Measurements from ENCODE around the gene CDCA8. TPM values are rescaled to one million over a fixed set of nuclear protein-coding genes. Genes with fewer than 3 reads are reported as not detected.
"Not testable (repeated sequence)": the region's sequence is repeated elsewhere in the genome, so short reads cannot be mapped to it uniquely, and the experiment has no call there.

Gene CDCA8
- total and polyA plus RNA-seq, 5 donors: 0.25 to 1.1 (median 0.53) TPM; not detected in 1

DNA sequence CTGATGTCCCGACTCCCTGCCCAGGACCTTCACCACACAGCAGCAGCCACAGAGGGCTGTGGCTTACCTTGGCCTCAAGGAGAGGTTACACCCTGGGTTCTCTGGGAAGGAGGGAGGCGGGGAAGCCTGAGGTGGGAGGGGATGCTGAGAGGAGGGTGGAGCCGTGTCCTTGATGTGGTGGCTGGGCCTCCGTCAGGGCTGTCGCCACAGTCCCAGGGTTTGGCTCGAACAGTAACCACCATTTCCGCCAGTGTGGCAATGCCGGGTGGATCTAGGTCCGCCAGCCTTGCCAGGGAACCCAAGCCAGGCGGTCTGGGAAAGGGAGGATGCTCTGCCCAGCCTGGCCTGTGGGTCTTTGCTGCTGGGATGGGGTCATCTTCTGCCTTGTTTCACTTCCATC, 18.4 kb upstream of the CDCA8 start:
- no peak for DNase-seq
- WGBS: 55% methylated on average over 10 of the region's 10 CpGs
- no peaks in the 10 kb centered on the region for H3K9me3 ChIP-seq (ENCODE audit: control insufficient read depth, low read length)
- H3K4me3 ChIP-seq (ENCODE audit: low read length): no peak overlapping the region
- no peaks in the 10 kb centered on the region for H3K27me3 ChIP-seq (ENCODE audit: control insufficient read depth, insufficient read depth)
- H3K27ac ChIP-seq (ENCODE audit: low read length): no peak overlapping the region
- H3K4me1 ChIP-seq (ENCODE audit: control insufficient read depth, insufficient read depth, low read length): no peaks in the 10 kb centered on the region
- ATAC-seq: no peak
- intact Hi-C loops (cut with DNase I): loop anchor here in 1 of 4 donors (10.0 kb wide), 1 partner anchor 59 kb away; no protein-coding TSS in a partner anchor

DNA sequence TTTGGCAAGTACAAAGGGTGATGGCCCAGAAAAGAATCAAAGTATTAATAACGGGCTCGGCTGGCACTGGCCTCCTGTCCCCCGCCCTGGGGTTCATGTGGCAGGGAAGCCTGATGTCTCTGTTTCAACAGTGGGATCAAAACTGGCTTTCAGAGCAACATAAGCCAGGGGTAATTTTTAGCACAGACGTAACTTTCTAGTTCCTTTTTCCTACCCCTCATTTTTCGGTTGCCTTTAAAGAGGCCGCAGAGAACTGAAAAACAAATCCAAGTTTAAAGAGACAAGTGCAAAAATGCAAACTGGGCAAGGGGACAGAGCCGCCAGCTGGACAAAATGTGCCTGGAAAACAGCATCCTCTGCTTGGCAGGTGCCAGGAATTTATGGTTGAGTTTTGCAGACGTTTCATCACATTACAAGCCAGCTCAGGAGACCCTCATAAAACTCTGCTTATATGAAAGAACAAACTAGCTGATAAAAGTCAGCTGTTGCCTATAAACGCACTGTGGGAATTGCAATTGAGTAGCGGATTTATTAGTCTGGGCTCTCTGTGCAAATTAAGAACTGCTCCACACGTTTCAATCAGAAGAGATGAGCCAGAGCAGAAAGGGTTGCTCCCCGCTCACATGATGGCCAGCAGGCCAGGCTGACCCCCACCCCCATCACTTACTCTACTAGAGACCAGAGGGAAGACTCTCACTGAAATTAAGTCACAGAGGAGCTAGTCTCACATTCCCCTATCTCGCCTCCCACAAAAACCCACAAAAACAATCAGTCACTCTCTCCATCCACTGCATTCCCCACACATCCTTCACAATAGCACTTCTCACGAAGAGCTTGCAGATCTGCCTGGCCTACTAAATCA, 15.8 kb upstream of the CDCA8 start:
- H3K27ac ChIP-seq (ENCODE audit: low read length): no peak overlapping the region
- no peaks in the 10 kb centered on the region for H3K9me3 ChIP-seq (ENCODE audit: control insufficient read depth, low read length)
- no peaks in the 10 kb centered on the region for H3K27me3 ChIP-seq (ENCODE audit: control insufficient read depth, insufficient read depth)
- WGBS: 41% methylated on average over 14 of the region's 14 CpGs
- intact Hi-C loops (cut with DNase I): loop anchor here in 1 of 4 donors (10.0 kb wide), 1 partner anchor 62 kb away; no protein-coding TSS in a partner anchor
- no peak for DNase-seq
- no peak overlapping the region for H3K4me3 ChIP-seq (ENCODE audit: low read length)
- no peaks in the 10 kb centered on the region for H3K4me1 ChIP-seq (ENCODE audit: control insufficient read depth, insufficient read depth, low read length)
- ATAC-seq: no peak

DNA sequence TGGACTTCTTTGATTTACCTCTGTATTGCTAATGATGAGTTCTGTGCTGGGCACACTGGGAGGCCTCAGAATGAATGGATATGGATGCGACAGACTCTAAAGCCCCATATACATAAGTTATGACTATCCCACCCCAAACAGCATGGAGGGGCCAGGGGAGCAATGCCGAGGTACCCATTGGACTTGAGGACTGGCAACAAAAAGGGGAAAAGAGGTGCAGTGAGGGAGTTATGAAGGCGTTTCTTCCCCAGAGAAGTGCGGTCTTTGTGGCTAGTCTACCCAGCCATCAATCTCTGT, 15.2 kb upstream of the CDCA8 start:
- ATAC-seq (no peak), DNase-seq (no peak)
- no peak overlapping the region for H3K4me3 ChIP-seq (ENCODE audit: low read length)
- H3K27ac ChIP-seq (ENCODE audit: low read length): no peak overlapping the region
- no peaks in the 10 kb centered on the region for H3K4me1 ChIP-seq (ENCODE audit: control insufficient read depth, insufficient read depth, low read length)
- WGBS: 57% methylated on average over 4 of the region's 4 CpGs
- H3K27me3 ChIP-seq (ENCODE audit: control insufficient read depth, insufficient read depth): no peaks in the 10 kb centered on the region
- intact Hi-C loops (cut with DNase I): loop anchor here in 1 of 4 donors (10.0 kb wide), 1 partner anchor 62 kb away; no protein-coding TSS in a partner anchor
- H3K9me3 ChIP-seq (ENCODE audit: control insufficient read depth, low read length): no peaks in the 10 kb centered on the region

GRCh38 chr1:37677808-37678207, 14.5 kb upstream of the CDCA8 start:
- DNase-seq: no peak
- 82% methylated on average over 5 of the region's 5 CpGs for WGBS
- Histone ChIP-seq H3K4me3 (ENCODE audit: low read length) (no peak overlapping the region), H3K27ac (ENCODE audit: low read length) (no peak overlapping the region), H3K4me1 (ENCODE audit: control insufficient read depth, insufficient read depth, low read length) (no peaks in the 10 kb centered on the region), H3K27me3 (ENCODE audit: control insufficient read depth, insufficient read depth) (no peaks in the 10 kb centered on the region), H3K9me3 (ENCODE audit: control insufficient read depth, low read length) (no peaks in the 10 kb centered on the region)
- intact Hi-C loops (cut with DNase I): loop anchor here in 1 of 4 donors (10.0 kb wide), 1 partner anchor 63 kb away; no protein-coding TSS in a partner anchor
- ATAC-seq: no peak

DNA sequence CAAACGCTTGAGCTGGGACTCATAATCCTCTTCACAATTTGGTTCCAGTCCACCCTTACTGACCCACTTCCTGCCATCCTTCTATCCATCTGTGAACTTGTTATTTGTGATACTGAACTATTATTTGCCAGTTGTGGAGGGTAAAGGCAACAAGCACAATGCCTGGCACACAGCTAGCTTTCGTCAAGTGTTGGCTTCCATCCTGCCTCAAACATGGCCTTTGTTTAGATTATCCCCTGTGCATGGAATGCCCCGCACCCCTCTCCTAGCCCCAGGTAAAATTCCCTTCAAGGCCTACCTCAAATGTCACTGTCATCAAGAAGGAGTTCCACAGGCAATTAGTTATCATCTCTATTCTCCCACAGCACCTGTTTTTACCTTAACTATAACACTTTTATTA, 11.4 kb upstream of the CDCA8 start:
- H3K27me3 ChIP-seq (ENCODE audit: control insufficient read depth, insufficient read depth): no peaks in the 10 kb centered on the region
- H3K27ac ChIP-seq (ENCODE audit: low read length): no peak overlapping the region
- DNase-seq (no peak), ATAC-seq (no peak)
- intact Hi-C loops (cut with DNase I): loop anchor here in 3 of 4 donors (5.0 to 10.0 kb wide), 3 partner anchors 79 to 229 kb away; no protein-coding TSS in a partner anchor
- no peaks in the 10 kb centered on the region for H3K9me3 ChIP-seq (ENCODE audit: control insufficient read depth, low read length)
- H3K4me1 ChIP-seq (ENCODE audit: control insufficient read depth, insufficient read depth, low read length): no peaks in the 10 kb centered on the region
- H3K4me3 ChIP-seq (ENCODE audit: low read length): no peak overlapping the region
- 80% methylated on average over 3 of the region's 3 CpGs for WGBS

GRCh38 chr1:37682334-37682987, 9.9 kb upstream of the CDCA8 start:
- Histone ChIP-seq H3K4me1 (ENCODE audit: control insufficient read depth, insufficient read depth, low read length) (no peaks in the 10 kb centered on the region), H3K27me3 (ENCODE audit: control insufficient read depth, insufficient read depth) (no peaks in the 10 kb centered on the region), H3K27ac (ENCODE audit: low read length) (no peak overlapping the region), H3K4me3 (ENCODE audit: low read length) (no peak overlapping the region), H3K9me3 (ENCODE audit: control insufficient read depth, low read length) (no peaks in the 10 kb centered on the region)
- 69% methylated on average over 5 of the region's 5 CpGs for WGBS
- DNase-seq (peak; percentile 66 to 84 (median 74)), ATAC-seq (peak; percentile 64)
- intact Hi-C loops (cut with DNase I): loop anchor here in 3 of 4 donors (5.0 to 10.0 kb wide), 3 partner anchors 80 to 230 kb away; no protein-coding TSS in a partner anchor

DNA sequence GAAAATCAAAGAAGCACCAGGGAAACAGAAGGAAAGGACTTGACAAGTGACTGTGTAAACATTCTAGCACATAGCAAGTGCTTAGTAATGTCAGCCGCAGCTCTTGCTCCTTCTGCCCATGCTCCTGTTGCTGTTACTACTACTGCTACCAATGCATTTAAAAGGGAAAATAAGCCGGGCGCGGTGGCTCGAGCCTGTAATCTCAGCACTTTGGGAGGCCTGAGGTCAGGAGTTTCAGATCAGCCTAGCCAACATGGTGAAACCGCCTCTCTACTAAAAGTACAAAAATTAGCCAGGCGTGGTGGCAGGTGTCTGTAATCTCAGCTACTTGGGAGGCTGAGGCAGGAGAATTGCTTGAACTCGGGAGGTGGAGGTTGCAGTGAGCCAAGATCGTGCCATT, 8.1 kb upstream of the CDCA8 start:
- WGBS: 90% methylated on average over 9 of the region's 9 CpGs
- not testable (repeated sequence) for ATAC-seq; H3K4me3 ChIP-seq (ENCODE audit: low read length); DNase-seq; H3K27ac ChIP-seq (ENCODE audit: low read length); H3K4me1 ChIP-seq (ENCODE audit: control insufficient read depth, insufficient read depth, low read length); H3K27me3 ChIP-seq (ENCODE audit: control insufficient read depth, insufficient read depth); H3K9me3 ChIP-seq (ENCODE audit: control insufficient read depth, low read length)
- intact Hi-C loops (cut with DNase I): loop anchor here in 3 of 4 donors (5.0 to 10.0 kb wide), 3 partner anchors 82 to 232 kb away; no protein-coding TSS in a partner anchor

GRCh38 chr1:37685722-37686121, 6.6 kb upstream of the CDCA8 start:
- Histone ChIP-seq H3K27ac (ENCODE audit: low read length) (no peak overlapping the region), H3K27me3 (ENCODE audit: control insufficient read depth, insufficient read depth) (no peaks in the 10 kb centered on the region), H3K4me3 (ENCODE audit: low read length) (no peak overlapping the region), H3K4me1 (ENCODE audit: control insufficient read depth, insufficient read depth, low read length) (peaks cover 2% of the 10 kb centered on the region), H3K9me3 (ENCODE audit: control insufficient read depth, low read length) (no peaks in the 10 kb centered on the region)
- intact Hi-C loops (cut with DNase I): loop anchor here in 2 of 4 donors (10.0 kb wide), 1 partner anchor 231 kb away; no protein-coding TSS in a partner anchor
- 88% methylated on average over 3 of the region's 3 CpGs for WGBS
- no peak for DNase-seq
- ATAC-seq: no peak

- intact Hi-C loops (cut with DNase I): loop anchor here in 2 of 4 donors (10.0 kb wide), 1 partner anchor 233 kb away; no protein-coding TSS in a partner anchor
- not testable (repeated sequence) for H3K9me3 ChIP-seq (ENCODE audit: control insufficient read depth, low read length); H3K4me1 ChIP-seq (ENCODE audit: control insufficient read depth, insufficient read depth, low read length); H3K27ac ChIP-seq (ENCODE audit: low read length); H3K27me3 ChIP-seq (ENCODE audit: control insufficient read depth, insufficient read depth); DNase-seq; H3K4me3 ChIP-seq (ENCODE audit: low read length); ATAC-seq
- 91% methylated on average over 2 of the region's 2 CpGs for WGBS
Measured at GRCh38 chr1:37687764-37688163, 4.6 kb upstream of the CDCA8 start.

- ATAC-seq: no peak
- no peak overlapping the region for H3K27ac ChIP-seq (ENCODE audit: low read length)
- H3K4me1 ChIP-seq (ENCODE audit: control insufficient read depth, insufficient read depth, low read length): peaks cover 7% of the 10 kb centered on the region
- WGBS: 83% methylated on average over 4 of the region's 4 CpGs
- no peaks in the 10 kb centered on the region for H3K27me3 ChIP-seq (ENCODE audit: control insufficient read depth, insufficient read depth)
- no peak overlapping the region for H3K4me3 ChIP-seq (ENCODE audit: low read length)
- H3K9me3 ChIP-seq (ENCODE audit: control insufficient read depth, low read length): no peaks in the 10 kb centered on the region
- intact Hi-C loops (cut with DNase I): loop anchor here in 2 of 4 donors (10.0 kb wide), 1 partner anchor 234 kb away; no protein-coding TSS in a partner anchor
- no peak for DNase-seq
Measured at GRCh38 chr1:37688926-37689325, 3.4 kb upstream of the CDCA8 start.
